ENCODE results near the gene VPS26A.

Gene VPS26A

GRCh38 chr10:69179089-69179742 lies 55.2 kb downstream of the VPS26A start:
- DNase-seq (ENCODE audit: low spot score) = no peak

DNA sequence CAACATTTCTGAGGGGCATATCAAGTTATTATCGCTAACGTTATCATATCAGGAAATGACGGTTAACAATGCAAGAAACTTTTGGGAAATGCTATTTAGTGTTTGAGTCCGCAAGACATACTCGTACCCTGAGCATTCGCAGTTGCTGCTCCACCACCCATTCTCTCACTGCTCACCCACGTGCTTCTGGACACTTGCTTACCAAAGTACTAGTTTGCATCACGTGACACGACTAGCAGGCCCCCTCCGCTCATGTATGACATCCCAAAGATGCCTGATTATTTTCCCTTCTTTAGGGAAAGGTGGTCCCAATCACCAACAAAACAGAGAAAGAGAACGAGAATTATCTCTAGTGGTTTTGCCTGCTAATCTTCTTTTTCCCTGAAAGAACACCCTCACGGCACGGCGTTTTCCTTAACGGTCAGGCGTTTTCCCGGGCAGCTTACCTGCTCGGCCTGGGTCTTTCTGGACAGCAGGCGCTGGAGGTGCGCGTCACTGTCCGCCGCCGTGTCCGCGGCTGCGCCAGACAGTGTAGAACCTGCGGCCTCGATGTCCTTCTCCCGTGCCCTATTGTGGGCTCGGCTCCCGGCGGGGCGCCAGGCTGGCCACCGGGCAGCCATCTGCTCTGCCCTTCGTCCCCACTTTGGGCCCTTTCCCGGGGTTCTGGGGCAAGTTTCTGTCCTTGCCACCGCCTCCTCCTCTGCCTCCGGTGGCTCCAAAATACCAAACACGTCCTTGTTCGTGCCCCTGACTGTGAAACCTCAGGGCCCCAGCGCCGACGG lies 56.0 kb downstream of the VPS26A start, which contains the start of gene SUPV3L1:
Gene SUPV3L1 (plus strand): TSS at position 492 of the 782 bp plus-strand sequence. CDS start 58 bp downstream, at position 550.
- peak; percentile 96 for DNase-seq (ENCODE audit: low spot score)

DNA sequence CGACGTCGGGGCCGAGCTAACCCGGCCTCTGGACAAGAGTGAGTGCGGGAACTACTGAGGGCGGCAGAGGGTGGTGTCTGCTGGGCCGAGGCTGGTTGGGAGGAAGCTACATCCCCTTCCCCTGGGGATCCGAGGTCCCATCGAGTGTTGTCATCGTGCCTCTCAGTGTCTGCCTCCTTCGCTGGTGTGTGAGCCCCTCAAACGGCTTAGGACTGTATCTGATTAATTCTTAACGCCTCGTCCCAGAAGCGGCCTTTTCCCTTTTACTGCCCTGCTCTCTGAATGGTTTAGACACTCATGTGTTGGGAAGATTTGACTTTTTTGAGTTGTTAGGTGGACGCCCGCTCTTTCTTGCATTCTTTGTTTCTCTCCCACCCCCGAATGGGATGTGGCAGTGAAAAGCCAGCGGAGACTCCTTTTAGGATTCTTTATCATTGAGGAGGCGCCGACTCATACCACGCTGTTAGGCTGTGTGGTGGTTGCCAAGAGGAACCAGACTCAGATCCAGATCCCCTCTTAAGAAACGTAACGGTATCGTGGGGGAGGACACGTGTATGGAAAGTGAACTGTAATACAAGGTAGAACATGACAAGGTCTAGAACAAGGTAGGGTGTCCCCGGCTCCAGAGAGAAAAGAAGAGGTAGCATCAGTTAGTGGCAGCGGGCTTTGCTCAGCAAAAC lies 56.7 kb downstream of the VPS26A start:
- no peak for DNase-seq (ENCODE audit: low spot score)

DNA sequence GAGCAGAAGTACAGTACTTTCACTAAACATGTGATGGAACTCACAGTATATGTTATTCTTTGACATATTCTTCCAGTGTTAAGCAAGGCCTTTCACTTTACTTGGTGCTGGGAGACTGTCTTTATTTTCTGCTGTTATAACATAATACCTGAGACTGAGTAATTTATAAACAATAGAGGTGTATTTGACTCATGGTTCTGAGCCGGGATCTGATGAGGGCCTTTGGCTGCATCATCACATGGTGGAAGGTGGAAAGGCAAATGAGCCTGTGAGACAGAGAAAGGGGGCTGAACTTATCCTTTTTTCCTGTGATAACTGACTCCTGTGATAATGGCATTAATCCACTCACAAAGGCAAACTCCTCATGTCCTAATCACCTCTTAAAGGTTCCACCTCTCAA lies 57.5 kb downstream of the VPS26A start:
- DNase-seq (ENCODE audit: low spot score) = no peak

- DNase-seq (ENCODE audit: low spot score) = no peak
Measured at GRCh38 chr10:69182005-69182404, 58.0 kb downstream of the VPS26A start.

DNA sequence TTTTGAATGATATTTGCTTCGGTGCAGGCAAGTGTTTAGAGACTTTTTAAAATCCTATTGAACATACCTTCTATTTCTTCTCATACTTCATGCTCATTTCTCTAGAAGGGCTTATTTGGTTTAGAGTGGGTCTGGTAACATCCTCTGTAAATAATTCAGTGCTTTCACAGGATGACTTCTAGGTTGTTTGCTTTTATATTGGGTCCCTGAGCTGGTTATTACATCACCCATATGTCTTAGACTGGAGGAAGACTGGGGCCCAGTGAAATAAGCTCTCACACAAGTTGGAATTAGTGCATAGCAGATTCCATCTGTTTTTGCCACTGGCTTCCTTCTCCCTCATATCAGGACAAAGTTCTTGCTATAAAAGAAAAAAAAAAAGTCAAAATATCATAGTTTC lies 62.5 kb downstream of the VPS26A start:
- DNase-seq (ENCODE audit: low spot score) = no peak

- no peak for DNase-seq (ENCODE audit: low spot score)
Measured at GRCh38 chr10:69201045-69201444, 77.1 kb downstream of the VPS26A start.

GRCh38 chr10:69202332-69202731 lies 78.4 kb downstream of the VPS26A start:
- no peak for DNase-seq (ENCODE audit: low spot score)

DNA sequence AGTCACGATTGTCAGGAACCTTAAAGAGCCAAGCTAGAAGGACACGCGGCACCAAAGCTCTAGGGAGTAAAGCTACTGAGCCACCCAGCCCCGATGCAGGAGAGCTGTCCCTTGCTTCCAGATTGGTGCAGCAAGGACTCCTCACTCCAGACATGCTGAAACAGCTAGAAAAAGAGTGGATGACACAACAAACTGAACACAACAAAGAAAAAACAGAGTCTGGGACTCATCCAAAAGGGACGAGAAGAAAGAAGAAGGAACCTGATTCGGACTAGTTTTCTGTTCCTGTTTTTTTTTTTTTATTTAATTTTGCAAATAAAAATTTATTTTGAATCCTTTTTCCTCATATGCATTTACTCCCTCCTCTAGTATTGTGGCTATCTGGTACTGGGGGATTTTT lies 84.8 kb downstream of the VPS26A start:
- DNase-seq (ENCODE audit: low spot score) = no peak

DNA sequence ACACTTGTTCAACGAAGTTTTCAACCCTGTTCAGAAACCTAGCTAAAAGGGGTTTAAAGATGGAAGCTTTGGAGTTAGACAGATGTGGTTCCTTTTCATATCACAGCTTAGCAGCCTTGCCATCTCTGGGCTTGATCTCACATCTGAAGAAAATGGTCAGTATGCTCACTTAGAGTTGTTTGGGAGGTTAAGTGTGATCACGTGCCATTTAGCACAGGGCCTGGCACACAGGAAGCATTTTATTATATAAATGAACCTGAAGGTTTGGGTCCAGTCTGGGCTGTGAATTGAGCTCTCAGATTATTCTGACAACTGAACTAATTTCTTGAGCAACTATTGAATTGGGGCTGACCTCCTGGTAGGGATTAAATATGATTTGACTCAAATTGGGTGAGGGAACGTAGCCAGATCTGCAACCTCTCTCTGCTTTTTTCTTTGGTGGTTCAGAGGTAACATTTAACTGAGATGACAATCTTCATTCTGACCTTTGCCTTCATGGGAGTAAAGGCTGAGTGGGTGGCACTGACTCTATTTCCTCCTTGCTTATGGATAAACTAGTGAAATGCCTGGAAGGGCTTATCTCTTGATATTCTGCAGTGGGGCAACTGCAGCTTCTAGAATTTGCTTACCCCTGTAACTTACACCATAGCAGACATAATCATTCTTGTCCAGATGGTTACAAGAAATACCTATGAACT lies 86.0 kb downstream of the VPS26A start:
- DNase-seq (ENCODE audit: low spot score) = no peak

DNA sequence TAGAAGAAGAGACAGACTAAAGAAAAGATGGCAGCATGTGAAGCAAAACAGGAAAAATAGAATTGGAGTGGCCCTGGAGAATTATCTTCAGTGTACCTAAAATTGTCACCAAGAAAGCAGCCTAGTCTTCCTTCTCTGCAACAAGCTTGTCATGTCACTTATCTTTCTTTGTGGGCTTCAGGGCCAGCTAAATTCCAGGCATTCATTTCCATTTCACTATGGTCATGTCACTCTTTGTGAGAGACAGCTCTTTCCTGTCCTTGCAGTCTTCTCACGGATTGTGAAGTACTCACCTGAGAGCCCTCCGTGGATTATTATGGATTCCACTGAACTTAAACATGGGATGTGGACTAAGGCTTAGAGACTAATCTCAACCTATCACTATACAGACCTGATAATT lies 87.1 kb downstream of the VPS26A start:
- DNase-seq (ENCODE audit: low spot score) = no peak

- no peak for DNase-seq (ENCODE audit: low spot score)
Measured at GRCh38 chr10:69211524-69211923, 87.5 kb downstream of the VPS26A start.

- no peak for DNase-seq (ENCODE audit: low spot score)
Measured at GRCh38 chr10:69213591-69214311, 89.8 kb downstream of the VPS26A start.

- no peak for DNase-seq (ENCODE audit: low spot score)
Measured at GRCh38 chr10:69214666-69215131, 90.7 kb downstream of the VPS26A start.

DNA sequence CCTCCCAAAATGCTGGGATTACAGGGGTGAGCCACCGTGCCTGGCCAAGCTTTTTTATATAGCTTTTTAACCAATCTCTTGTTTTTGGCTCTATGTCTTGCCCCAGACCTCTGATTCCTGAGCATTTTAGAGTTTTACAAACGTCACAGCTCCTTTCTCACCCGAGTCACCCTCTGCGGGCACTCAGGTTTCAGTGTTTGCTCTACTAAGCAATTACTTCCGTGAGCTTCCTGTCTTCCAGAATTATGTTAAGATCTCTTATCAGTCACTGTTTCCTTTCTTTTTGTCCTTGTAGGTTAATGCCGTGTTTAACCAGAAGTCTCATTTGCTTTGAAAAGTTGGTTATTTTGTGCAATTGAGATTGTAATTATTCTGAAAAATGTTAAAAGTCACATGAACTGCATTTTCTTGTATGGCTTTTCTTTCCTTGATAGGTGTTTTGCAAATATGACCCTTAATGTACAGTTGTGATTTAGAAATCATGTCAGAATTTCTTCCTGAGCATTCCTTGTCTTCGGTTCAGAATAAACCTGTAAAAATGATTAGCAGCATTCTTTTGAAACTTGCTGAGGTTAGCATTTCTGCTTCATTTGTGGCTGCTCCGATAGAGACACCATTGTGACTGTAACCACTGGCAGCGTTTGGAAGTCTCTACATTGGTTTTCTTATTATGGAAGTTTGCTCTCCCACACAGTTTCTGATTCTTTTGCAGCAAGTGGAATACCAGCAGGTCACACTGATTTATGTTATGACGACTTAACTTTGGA lies 91.6 kb downstream of the VPS26A start:
- DNase-seq (ENCODE audit: low spot score) = no peak

DNA sequence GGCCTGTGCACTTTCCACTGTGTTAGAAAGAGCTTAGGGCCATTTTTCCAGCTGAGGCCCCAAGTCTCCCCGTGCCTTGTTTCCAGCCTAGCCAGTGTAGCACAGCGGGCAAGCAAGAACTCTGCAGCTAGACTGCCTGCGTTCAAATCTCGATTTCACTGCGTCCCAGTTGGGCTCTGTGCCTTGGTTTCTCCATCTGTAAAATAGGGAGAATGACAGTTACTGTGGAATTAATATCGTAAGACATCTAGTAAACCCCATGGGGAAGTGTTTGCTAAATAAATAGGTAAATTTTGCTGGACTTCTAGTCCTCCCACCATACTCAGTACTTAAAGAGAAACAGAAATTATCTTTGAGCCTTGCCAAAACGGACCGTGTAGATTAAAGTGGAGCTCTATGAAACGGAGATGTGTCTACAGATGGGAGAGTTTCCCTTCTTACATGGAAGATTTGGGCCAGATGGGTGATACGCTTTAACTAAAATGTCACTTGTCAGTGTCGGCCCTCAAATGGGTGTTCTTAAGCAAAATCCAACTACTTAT lies 92.7 kb downstream of the VPS26A start:
- DNase-seq (ENCODE audit: low spot score) = no peak

DNA sequence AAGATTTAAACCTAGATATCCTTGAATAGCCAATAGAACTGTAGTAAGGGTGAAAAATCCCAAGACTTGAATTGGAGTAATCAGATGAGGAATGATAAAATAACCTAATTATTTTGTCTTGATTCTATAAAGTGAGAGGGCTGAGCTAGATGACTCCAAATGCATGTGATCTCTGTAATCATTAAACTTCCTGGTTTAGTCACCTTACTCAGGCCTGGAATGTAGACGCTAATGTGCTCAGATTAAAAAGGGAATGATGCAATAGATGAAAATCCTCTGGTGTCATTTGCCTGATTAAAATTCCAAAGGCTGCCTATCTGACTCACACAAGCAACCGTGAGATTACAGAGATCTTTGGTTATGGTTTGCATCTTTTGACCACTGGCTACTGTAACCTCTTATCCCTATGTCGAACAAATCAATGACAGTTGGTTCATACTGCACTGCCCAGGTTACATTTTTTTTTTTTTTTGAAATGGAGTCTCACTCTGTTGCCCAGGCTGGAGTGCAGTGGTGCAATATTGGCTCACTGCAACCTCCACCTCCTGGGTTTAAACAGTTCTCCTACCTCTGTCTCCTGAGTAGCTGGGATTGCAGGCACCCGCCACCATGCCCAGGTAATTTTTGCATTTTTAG lies 93.3 kb downstream of the VPS26A start:
- DNase-seq (ENCODE audit: low spot score) = peak; percentile 93

DNA sequence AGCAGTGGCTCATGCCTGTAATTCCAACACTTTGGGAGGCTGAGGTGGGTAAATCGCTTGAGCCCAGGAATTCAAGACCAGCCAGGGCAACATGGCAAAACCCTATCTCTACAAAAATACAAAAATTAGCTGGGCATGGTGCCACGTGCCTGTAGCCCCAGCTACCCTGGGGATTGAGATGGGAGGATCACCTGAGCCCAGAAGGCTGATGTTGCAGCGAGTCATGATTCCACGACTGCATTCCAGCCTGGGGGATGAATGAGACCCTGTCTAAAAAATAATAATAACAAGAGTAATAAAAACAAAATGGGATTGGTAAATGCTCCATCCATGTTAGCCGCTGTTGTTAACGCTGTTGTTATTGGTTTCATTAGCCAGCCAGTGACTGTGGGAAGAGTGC lies 94.9 kb downstream of the VPS26A start:
- DNase-seq (ENCODE audit: low spot score) = no peak

- DNase-seq (ENCODE audit: low spot score) = peak; percentile 67
Measured at GRCh38 chr10:69220041-69220451, 96.1 kb downstream of the VPS26A start, which contains the start of gene HKDC1. TSS of gene HKDC1 (plus strand) at chr10:69220332. CDS start at chr10:69220436, 104 bp downstream.

DNA sequence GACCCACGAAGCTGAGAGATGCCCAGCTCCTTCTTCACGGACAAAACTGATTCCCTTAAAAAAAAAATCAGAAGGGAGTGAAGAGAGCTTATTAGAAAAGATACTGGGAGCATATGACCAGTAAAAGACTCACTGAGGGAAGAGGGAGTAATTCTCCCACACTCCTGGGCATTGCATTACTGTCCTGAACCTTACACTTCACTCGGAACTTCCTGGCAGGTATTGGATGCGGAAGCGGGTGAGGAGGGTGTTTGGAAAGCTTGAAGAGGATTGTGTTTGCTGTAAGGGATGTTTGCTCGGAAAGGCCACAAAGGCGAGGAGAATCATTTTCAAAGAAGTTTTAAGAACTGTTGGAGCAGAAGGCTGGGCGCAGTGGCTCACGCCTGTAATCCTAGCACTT lies 96.5 kb downstream of the VPS26A start:
- DNase-seq (ENCODE audit: low spot score) = no peak
